ENCODE data around the gene SLC35A2. TPM values are rescaled to one million over a fixed set of nuclear protein-coding genes. Genes with fewer than 3 reads are reported as not detected.

The SLC35A2 gene
- total RNA-seq, 2 experiments from 2014 or later: 12.7 to 14.1 TPM

Other genes starting within 250 kb of the SLC35A2 start
- 100 to 1,000 TPM; 142 to 146 TPM for gene WAS, start 227.8 kb downstream of the SLC35A2 start, total RNA-seq
- gene SUV39H1, start 214.9 kb downstream of the SLC35A2 start, total RNA-seq: 10 to 100 TPM; 25.4 to 26.8 TPM
- not detected for gene GLOD5, start 149.9 kb downstream of the SLC35A2 start, total RNA-seq
- gene GATA1, start 125.1 kb downstream of the SLC35A2 start, total RNA-seq: not detected
- gene HDAC6, start 109.6 kb downstream of the SLC35A2 start, total RNA-seq: 100 to 1,000 TPM; 107 to 113 TPM
- not detected for gene ERAS, start 85.1 kb downstream of the SLC35A2 start, total RNA-seq
- gene PCSK1N, start 76.0 kb downstream of the SLC35A2 start, total RNA-seq: 1 to 10 TPM in 1 of 2 experiments, under 1 TPM in 1; 0.68 to 1.2 TPM
- gene TIMM17B, start 13.9 kb downstream of the SLC35A2 start, total RNA-seq: 10 to 100 TPM; 39.2 to 44.5 TPM
- gene PQBP1, start 13.7 kb downstream of the SLC35A2 start, total RNA-seq: 10 to 100 TPM; 58.2 to 61.0 TPM
- 10 to 100 TPM; 63.1 to 63.2 TPM for gene PIM2, start 7.4 kb upstream of the SLC35A2 start, total RNA-seq
- gene OTUD5, start 46.0 kb upstream of the SLC35A2 start, total RNA-seq: 10 to 100 TPM; 60.7 to 62.4 TPM
- gene KCND1, start 60.2 kb upstream of the SLC35A2 start, total RNA-seq: 1 to 10 TPM; 5.6 to 5.9 TPM
- gene GRIPAP1, start 90.6 kb upstream of the SLC35A2 start, total RNA-seq: 100 to 1,000 TPM; 116 to 123 TPM
- 10 to 100 TPM; 26.1 to 29.0 TPM for gene TFE3, start 131.7 kb upstream of the SLC35A2 start, total RNA-seq
- 1 to 10 TPM; 9.0 to 9.1 TPM for gene CCDC120, start 147.4 kb upstream of the SLC35A2 start, total RNA-seq
- 10 to 100 TPM; 23.8 to 23.9 TPM for gene PRAF2, start 162.4 kb upstream of the SLC35A2 start, total RNA-seq
- 10 to 100 TPM; 53.4 to 55.1 TPM for gene WDR45, start 168.2 kb upstream of the SLC35A2 start, total RNA-seq
- gene GPKOW, start 212.1 kb upstream of the SLC35A2 start, total RNA-seq: 10 to 100 TPM; 27.5 to 27.6 TPM

Measured in activated naive CD8-positive, alpha-beta T cell treated with anti-CD3 and anti-CD28 coated beads, Interleukin-2, amount 10 ng/mL, durations not matched to agents 7 days and 5 days (primary cell).